K562 (cell line): ENCODE results near the gene DEPDC4. TPM values are rescaled to one million over a fixed set of nuclear protein-coding genes. Genes with fewer than 3 reads are reported as not detected.

Experiments used
- ATF1 ChIP-seq, 2 experiments: fragments of 450-650 bp in 1 of 2; IDR thresholded peaks; 2 replicates each; pipeline ENCODE4 v1.6.1; 2016; ENCODE audit warnings: missing compliant biosample characterization in 1 of 2, missing genetic modification characterization in 1 of 2
- BRD9 ChIP-seq: fragments of 450-650 bp; IDR thresholded peaks from 2 replicates; pipeline ENCODE4 v1.6.1; 2018; ENCODE audit warnings: low read depth; ENCODE audit not compliant: partially characterized antibody
- CREM ChIP-seq: IDR thresholded peaks from 2 replicates; pipeline ENCODE4 v1.6.1; 2014; ENCODE audit warnings: antibody characterized with exemption, low read depth
- DACH1 ChIP-seq: fragments of 450-650 bp; IDR thresholded peaks from 2 replicates; pipeline ENCODE4 v1.6.1; 2018; ENCODE audit not compliant: partially characterized antibody
- E2F8 ChIP-seq: fragments of 450-650 bp; IDR thresholded peaks from 2 replicates; pipeline ENCODE4 v1.7.1; 2018; ENCODE audit warnings: mild to moderate bottlenecking, low read depth; ENCODE audit not compliant: partially characterized antibody
- EGR1 ChIP-seq: fragments of 450-650 bp; conservative IDR thresholded peaks from 2 replicates; pipeline ENCODE4 v1.6.1; 2017; ENCODE audit warnings: mild to moderate bottlenecking
- HNRNPH1 ChIP-seq: fragments of 200-400 bp; formaldehyde crosslinking; optimal IDR thresholded peaks from 2 replicates; pipeline ENCODE3; 2017; ENCODE audit warnings: low read depth, mild to moderate bottlenecking, low read length, moderate library complexity
- MEF2A ChIP-seq: IDR thresholded peaks from 2 replicates; pipeline ENCODE4 v1.6.1; 2011; ENCODE audit warnings: low read depth, mild to moderate bottlenecking, low read length, moderate library complexity; ENCODE audit not compliant: control insufficient read depth
- MTA3 ChIP-seq: fragments of 450-650 bp; formaldehyde crosslinking; IDR thresholded peaks from 2 replicates; pipeline ENCODE4 v1.6.1; 2017; ENCODE audit warnings: mild to moderate bottlenecking, borderline replicate concordance
- NFE2 ChIP-seq: IDR thresholded peaks from 2 replicates; pipeline ENCODE4 v1.6.1; 2014; ENCODE audit warnings: antibody characterized with exemption, low read depth
- NFIC ChIP-seq: fragments of 450-650 bp; IDR thresholded peaks from 2 replicates; pipeline ENCODE4 v1.6.1; 2017; ENCODE audit warnings: mild to moderate bottlenecking, inconsistent platforms
- NUFIP1 ChIP-seq: fragments of 450-650 bp; IDR thresholded peaks from 2 replicates; pipeline ENCODE4 v1.6.1; 2018; ENCODE audit not compliant: partially characterized antibody
- PCBP1 ChIP-seq: fragments of 200-400 bp; formaldehyde crosslinking; IDR thresholded peaks from 2 replicates; pipeline ENCODE4 v1.6.1; 2018; ENCODE audit warnings: mild to moderate bottlenecking, low read depth, low read length; ENCODE audit not compliant: poor library complexity, severe bottlenecking
- SMARCE1 ChIP-seq: fragments of 450-650 bp; IDR thresholded peaks from 2 replicates; pipeline ENCODE4 v1.7.1; 2016; ENCODE audit warnings: mild to moderate bottlenecking
- SREBF2 ChIP-seq: sonication (generic); formaldehyde crosslinking; IDR thresholded peaks from 2 replicates; pipeline ENCODE4 v1.4.0; 2020; ENCODE audit warnings: mild to moderate bottlenecking, missing genetic modification reagents
- SRSF1 ChIP-seq: fragments of 200-400 bp; formaldehyde crosslinking; IDR thresholded peaks from 2 replicates; pipeline ENCODE4 v1.6.1; 2017; ENCODE audit warnings: mild to moderate bottlenecking, low read depth, low read length, moderate library complexity
- ZBTB34 ChIP-seq: fragments of 250-450 bp; sonication (Bioruptor Pico); IDR thresholded peaks from 2 replicates; pipeline ENCODE4 v1.8.0; 2021; ENCODE audit warnings: mild to moderate bottlenecking, moderate library complexity
- ZBTB8A ChIP-seq: fragments of 450-650 bp; IDR thresholded peaks from 2 replicates; pipeline ENCODE4 v1.6.1; 2018; ENCODE audit warnings: mild to moderate bottlenecking, moderate library complexity; ENCODE audit not compliant: partially characterized antibody
- ZNF311 ChIP-seq: fragments of 250-450 bp; sonication (Bioruptor Pico); IDR thresholded peaks from 2 replicates; pipeline ENCODE4 v1.4.0; 2020; ENCODE audit warnings: mild to moderate bottlenecking, moderate library complexity
- ZNF507 ChIP-seq: conservative IDR thresholded peaks from 2 replicates; pipeline ENCODE4 v1.6.1; 2017; ENCODE audit warnings: missing genetic modification characterization, missing compliant biosample characterization
- ZNF79 ChIP-seq: fragments of 250-450 bp; sonication (Bioruptor Pico); IDR thresholded peaks from 2 replicates; pipeline ENCODE4 v1.4.0; 2020; ENCODE audit warnings: low read depth, mild to moderate bottlenecking, moderate library complexity
- polyA plus RNA-seq, 8 experiments: library from polyadenylated mRNA; depleted of rRNA in 4 of 8; stranded (reverse) in 5 of 8; unstranded in 3 of 8; fragments of >200 nt; fragmentation: Nextera tagmentation in 2 of 8; fragmentation: Illumina TruSeq in 1 of 8; extraction: Ambion mirVana in 2 of 8; extraction: Trizol in 1 of 8; gene quantifications; 2 replicates each; pipeline versions ENCODE4 v1.2.1 to v1.2.3, GENCODE V29; 2011 to 2014; ENCODE audit warnings: inconsistent platforms in 1 of 8, missing spikeins in 1 of 8
- total RNA-seq, 7 experiments: library from RNA; depleted of rRNA in 6 of 7; stranded (reverse); fragments of >200 nt in 6 of 7; fragmentation: Illumina TruSeq in 2 of 7; extraction: Trizol in 2 of 7; gene quantifications; 2 replicates each; pipeline versions ENCODE4 v1.2.1 to v1.2.3, GENCODE V29; 2011 to 2021; ENCODE audit warnings: low replicate concordance in 1 of 7
- TF ChIP-seq, protein P1 (sequence below): fragments of 450-650 bp; IDR thresholded peaks from 2 replicates; pipeline ENCODE4 v1.6.1; 2016

DEPDC4 gene
- total and polyA plus RNA-seq, 9 of the 15 experiments (the other 6 are each of a cell fraction or from before 2014, with no cell fraction given) = 3.6 to 13.2 (median 7.4) TPM

DNA sequence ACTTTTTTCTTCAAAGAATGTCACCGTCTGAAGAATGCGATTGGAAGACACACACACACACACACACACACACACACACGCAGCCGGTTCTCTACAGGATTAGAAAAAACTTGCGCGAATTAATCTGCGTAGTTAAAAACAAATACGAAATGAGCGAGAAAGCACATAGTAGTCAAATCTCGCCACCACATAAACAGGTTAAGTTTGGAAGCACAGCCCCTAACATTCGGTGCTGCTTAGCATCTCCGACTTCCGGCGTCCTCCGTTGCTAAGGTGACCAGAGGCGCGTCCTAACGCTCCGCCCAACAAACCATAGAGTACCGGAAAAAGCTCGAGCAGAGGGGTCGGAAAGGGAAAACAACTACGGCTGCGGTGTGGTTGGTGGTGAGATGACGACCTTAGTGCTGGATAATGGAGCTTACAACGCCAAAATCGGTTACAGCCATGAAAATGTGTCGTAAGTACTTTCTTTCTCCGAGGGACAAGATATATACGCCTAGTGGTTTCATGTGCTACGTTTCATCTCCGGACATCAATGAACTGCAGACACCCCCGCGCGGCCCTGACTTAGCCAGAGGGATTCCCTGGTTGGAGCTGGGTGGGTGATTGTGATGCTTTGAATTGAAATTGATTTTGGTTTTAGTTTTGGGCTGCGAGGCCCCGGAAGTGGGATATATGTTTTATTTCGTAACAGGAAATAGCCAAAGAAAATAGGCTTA, 66.3 kb downstream of the DEPDC4 start, which contains the start of gene ACTR6 (continued):
- TF ChIP-seq SMARCE1 (0 out of 2 replicates have a peak, but pooled peaks have one; percentile 15), ZBTB8A (no peak), HNRNPH1 (no peak), NFIC (0 out of 2 replicates have a peak, but pooled peaks have one; percentile 3), ATF1 (CRISPR knock-in tag; IDR thresholded peaks at IDR 0.05) (no peak), ATF1 (tag; IDR thresholded peaks at IDR 0.05) (peak; percentile 86), NFE2 (no peak), SRSF1 (no peak), EGR1 (peak; percentile 78), ZNF79 (CRISPR knock-in tag) (no peak), NUFIP1 (no peak), MEF2A (no peak; the same call in 1 of the 2 replicates), ZBTB34 (CRISPR knock-in tag) (no peak), SREBF2 (CRISPR knock-in tag) (no peak), BRD9 (no peak), E2F8 (peak; percentile 78), ZNF507 (tag) (no peak), CREM (peak; percentile 84), ZNF311 (CRISPR knock-in tag) (no peak), PCBP1 (no peak), MTA3 (0 out of 2 replicates have a peak, but pooled peaks have one; percentile 35), DACH1 (no peak)
- TF ChIP-seq, protein P1, sequence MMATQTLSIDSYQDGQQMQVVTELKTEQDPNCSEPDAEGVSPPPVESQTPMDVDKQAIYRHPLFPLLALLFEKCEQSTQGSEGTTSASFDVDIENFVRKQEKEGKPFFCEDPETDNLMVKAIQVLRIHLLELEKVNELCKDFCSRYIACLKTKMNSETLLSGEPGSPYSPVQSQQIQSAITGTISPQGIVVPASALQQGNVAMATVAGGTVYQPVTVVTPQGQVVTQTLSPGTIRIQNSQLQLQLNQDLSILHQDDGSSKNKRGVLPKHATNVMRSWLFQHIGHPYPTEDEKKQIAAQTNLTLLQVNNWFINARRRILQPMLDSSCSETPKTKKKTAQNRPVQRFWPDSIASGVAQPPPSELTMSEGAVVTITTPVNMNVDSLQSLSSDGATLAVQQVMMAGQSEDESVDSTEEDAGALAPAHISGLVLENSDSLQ = no peak
